HepG2 (cell line): ENCODE measurements around the gene TET2. TPM values are rescaled to one million over a fixed set of nuclear protein-coding genes. Genes with fewer than 3 reads are reported as not detected.

Source experiments
- ARNT2 ChIP-seq: sonication (generic); formaldehyde crosslinking; IDR thresholded peaks from 2 replicates; pipeline ENCODE4 v1.8.0; 2022; ENCODE audit warnings: mild to moderate bottlenecking, low read depth, missing genetic modification reagents, moderate library complexity
- BATF2 ChIP-seq: sonication (generic); formaldehyde crosslinking; IDR thresholded peaks from 2 replicates; pipeline ENCODE4 v1.8.0; 2022; ENCODE audit warnings: mild to moderate bottlenecking, missing genetic modification reagents, moderate library complexity
- CBFB ChIP-seq: sonication (generic); formaldehyde crosslinking; IDR thresholded peaks from 2 replicates; pipeline ENCODE4 v1.4.0; 2020; ENCODE audit warnings: missing genetic modification reagents
- CBX2 ChIP-seq, 2 experiments: fragments of 200-600 bp in 1 of 2; sonication (generic); formaldehyde crosslinking in 1 of 2; IDR thresholded peaks; 2 replicates each; pipeline versions ENCODE4 v1.7.0 to v1.8.1; 2018 to 2022; ENCODE audit warnings: low read depth in 2 of 2, low read length in 1 of 2, mild to moderate bottlenecking in 1 of 2, missing genetic modification reagents in 1 of 2
- ETS1 ChIP-seq: sonication (generic); formaldehyde crosslinking; IDR thresholded peaks from 2 replicates; pipeline ENCODE4 v1.4.0; 2020; ENCODE audit warnings: missing genetic modification reagents
- GATA4 ChIP-seq: sonication (generic); IDR thresholded peaks from 2 replicates; pipeline ENCODE4 v1.6.1; 2016; ENCODE audit warnings: antibody characterized with exemption, low read depth, borderline replicate concordance
- HOXA5 ChIP-seq: sonication (generic); formaldehyde crosslinking; IDR thresholded peaks from 2 replicates; pipeline ENCODE4 v1.4.0; 2020; ENCODE audit warnings: missing genetic modification reagents
- KDM3A ChIP-seq: IDR thresholded peaks from 2 replicates; pipeline ENCODE4 v1.6.1; 2018; ENCODE audit warnings: low read depth, missing compliant biosample characterization
- MAFK ChIP-seq, 2 experiments: IDR thresholded peaks in 1 of 2; conservative IDR thresholded peaks in 1 of 2; 2 replicates each; pipeline ENCODE4 v1.6.1; 2011; ENCODE audit warnings: improper control_type of control experiment in 2 of 2, low read length in 2 of 2
- MBD4 ChIP-seq: IDR thresholded peaks from 2 replicates; pipeline ENCODE4 v1.6.1; 2012; ENCODE audit warnings: low read length, inconsistent platforms, borderline replicate concordance
- POGZ ChIP-seq: sonication (generic); formaldehyde crosslinking; IDR thresholded peaks from 2 replicates; pipeline ENCODE4 v1.4.0; 2020; ENCODE audit warnings: mild to moderate bottlenecking, missing genetic modification reagents
- RELA ChIP-seq: sonication (generic); formaldehyde crosslinking; IDR thresholded peaks from 2 replicates; pipeline ENCODE4 v1.4.0; 2020; ENCODE audit warnings: missing genetic modification reagents
- TEAD2 ChIP-seq: sonication (generic); formaldehyde crosslinking; IDR thresholded peaks from 2 replicates; pipeline ENCODE4 v1.9.0; 2021; ENCODE audit warnings: missing genetic modification reagents
- TFAP4 ChIP-seq: sonication (generic); IDR thresholded peaks from 2 replicates; pipeline ENCODE4 v1.6.1; 2016; ENCODE audit warnings: low read depth, borderline replicate concordance
- ZNF20 ChIP-seq: sonication (generic); formaldehyde crosslinking; IDR thresholded peaks from 2 replicates; pipeline ENCODE4 v1.4.0; 2020; ENCODE audit warnings: mild to moderate bottlenecking, moderate library complexity, missing genetic modification reagents
- ZNF24 ChIP-seq: fragments of 450-650 bp; IDR thresholded peaks from 2 replicates; pipeline ENCODE4 v1.6.1; 2017; ENCODE audit warnings: antibody characterized with exemption, mild to moderate bottlenecking
- ZNF281 ChIP-seq: sonication (generic); formaldehyde crosslinking; IDR thresholded peaks from 2 replicates; pipeline ENCODE4 v1.4.0; 2020; ENCODE audit warnings: missing genetic modification reagents, borderline replicate concordance
- ZNF335 ChIP-seq: sonication (generic); formaldehyde crosslinking; IDR thresholded peaks from 2 replicates; pipeline ENCODE4 v1.4.0; 2020; ENCODE audit warnings: missing genetic modification reagents
- ZNF430 ChIP-seq: sonication (generic); formaldehyde crosslinking; IDR thresholded peaks from 2 replicates; pipeline ENCODE4 v1.9.0; 2021; ENCODE audit warnings: mild to moderate bottlenecking, missing genetic modification reagents
- ZNF468 ChIP-seq: sonication (generic); formaldehyde crosslinking; IDR thresholded peaks from 2 replicates; pipeline ENCODE4 v1.8.0; 2022; ENCODE audit warnings: mild to moderate bottlenecking, moderate library complexity, missing genetic modification reagents
- ZNF589 ChIP-seq: sonication (generic); formaldehyde crosslinking; conservative IDR thresholded peaks from 2 replicates; pipeline ENCODE4 v1.8.0; 2022; ENCODE audit warnings: mild to moderate bottlenecking, moderate library complexity, missing genetic modification reagents
- ZNF605 ChIP-seq: sonication (generic); formaldehyde crosslinking; IDR thresholded peaks from 2 replicates; pipeline ENCODE4 v1.8.0; 2022; ENCODE audit warnings: mild to moderate bottlenecking, missing genetic modification reagents
- ZNF740 ChIP-seq: sonication (generic); formaldehyde crosslinking; IDR thresholded peaks from 2 replicates; pipeline ENCODE4 v1.4.0; 2020; ENCODE audit warnings: missing genetic modification reagents
- polyA plus RNA-seq, 8 experiments: library from polyadenylated mRNA; depleted of rRNA in 3 of 8; stranded (reverse) in 7 of 8; unstranded in 1 of 8; fragments of >200 nt; fragmentation: Illumina TruSeq in 4 of 8; extraction: Trizol in 4 of 8; gene quantifications; 2 replicates each; pipeline versions ENCODE4 v1.2.1 to v1.2.3, GENCODE V29; 2011 to 2016; ENCODE audit warnings: low read depth in 4 of 8, missing spikeins in 1 of 8, mixed read lengths in 1 of 8; ENCODE audit not compliant: insufficient read depth in 1 of 8
- total RNA-seq, 5 experiments: library from RNA; depleted of rRNA; stranded (reverse); fragments of >200 nt; fragmentation: Illumina TruSeq; extraction: Trizol; gene quantifications; 2 replicates each; pipeline ENCODE4 v1.2.3, GENCODE V29; 2016; ENCODE audit warnings: low read depth in 1 of 5

TET2 gene
- total and polyA plus RNA-seq, 2 of the 13 experiments (the other 11 are each of a cell fraction or from before 2014, with no cell fraction given): 4.7 to 4.8 TPM

GRCh38 chr4:105146276-105147015 lies at the start of gene TET2 (continued):
- TF ChIP-seq ZNF281 (CRISPR knock-in tag): 0 out of 2 replicates have a peak, but pooled peaks have one; percentile 9
- TF ChIP-seq MAFK (conservative IDR thresholded peaks at IDR 0.05 in 1 of 2, IDR thresholded peaks at IDR 0.05 in 1 of 2; ENCODE audit: low read length in 2 of 2): no peak
- no peak for TF ChIP-seq ARNT2
- TF ChIP-seq GATA4: no peak
- peak; percentile 52 for TF ChIP-seq POGZ (CRISPR knock-in tag)
- no peak for TF ChIP-seq TEAD2 (CRISPR knock-in tag)
- TF ChIP-seq MBD4: no peak
- TF ChIP-seq KDM3A: no peak
- TF ChIP-seq HOXA5: no peak
- TF ChIP-seq ZNF20: no peak
- no peak for TF ChIP-seq RELA (CRISPR knock-in tag)
- no peak for TF ChIP-seq ETS1 (CRISPR knock-in tag)
- no peak for TF ChIP-seq ZNF24
- TF ChIP-seq TFAP4: no peak
- TF ChIP-seq ZNF740 (CRISPR knock-in tag): peak; percentile 50; the same call in 1 of the 2 replicates
- TF ChIP-seq ZNF468 (CRISPR knock-in tag): no peak
- TF ChIP-seq ZNF335 (CRISPR knock-in tag): no peak
- no peak for TF ChIP-seq CBX2 (IDR thresholded peaks at IDR 0.05; ENCODE audit: low read depth, low read length)
- no peak for TF ChIP-seq CBX2 (CRISPR knock-in tag; IDR thresholded peaks at IDR 0.05; ENCODE audit: low read depth)
- no peak for TF ChIP-seq ZNF589 (CRISPR knock-in tag)
- TF ChIP-seq BATF2 (CRISPR knock-in tag): no peak
- TF ChIP-seq ZNF430 (CRISPR knock-in tag): no peak
- no peak for TF ChIP-seq ZNF605 (CRISPR knock-in tag)
- no peak for TF ChIP-seq CBFB
